C1 segment of cervical spinal cord (tissue), 14 donors: Measurements from ENCODE around the gene OGFOD3.
"Not testable (repeated sequence)": the region's sequence is repeated elsewhere in the genome, so short reads cannot be mapped to it uniquely, and the experiment has no call there.

Experiments
- DNase-seq, 14 donors: peaks; one replicate each; lab custom pipeline; 2025; lab: John Stamatoyannopoulos, UW

OGFOD3 gene

GRCh38 chr17:82355770-82356427 lies 62.5 kb downstream of the OGFOD3 start:
- no peak for DNase-seq

GRCh38 chr17:82354804-82355308 lies 63.5 kb downstream of the OGFOD3 start:
- DNase-seq = no peak

- DNase-seq = no peak
Measured at GRCh38 chr17:82353484-82353883, 64.9 kb downstream of the OGFOD3 start.

GRCh38 chr17:82351713-82352488 lies 66.5 kb downstream of the OGFOD3 start:
- peak in 13 of 14 donors; percentile 11 to 78 (median 52) for DNase-seq

- DNase-seq = no peak
Measured at GRCh38 chr17:82351254-82351712, 67.1 kb downstream of the OGFOD3 start.

- no peak for DNase-seq
Measured at GRCh38 chr17:82350182-82351030, 68.0 kb downstream of the OGFOD3 start.

- no peak for DNase-seq
Measured at GRCh38 chr17:82349287-82349701, 69.1 kb downstream of the OGFOD3 start.

GRCh38 chr17:82348866-82349265 lies 69.5 kb downstream of the OGFOD3 start:
- DNase-seq = no peak

GRCh38 chr17:82348434-82348833 lies 70.0 kb downstream of the OGFOD3 start:
- DNase-seq = no peak

- DNase-seq = not testable (repeated sequence)
Measured at GRCh38 chr17:82347994-82348393, 70.4 kb downstream of the OGFOD3 start.

- DNase-seq = no peak
Measured at GRCh38 chr17:82346342-82347300, 71.8 kb downstream of the OGFOD3 start.

- no peak for DNase-seq
Measured at GRCh38 chr17:82345151-82345976, 73.0 kb downstream of the OGFOD3 start.

- no peak for DNase-seq
Measured at GRCh38 chr17:82344175-82344907, 74.0 kb downstream of the OGFOD3 start.

GRCh38 chr17:82343560-82343959 lies 74.8 kb downstream of the OGFOD3 start:
- DNase-seq = no peak

- no peak for DNase-seq
Measured at GRCh38 chr17:82342361-82343079, 75.9 kb downstream of the OGFOD3 start.

GRCh38 chr17:82339634-82340580 lies 78.5 kb downstream of the OGFOD3 start:
- DNase-seq = no peak
